Endodermal cell (in vitro differentiated cells): Measurements from ENCODE around the gene NEK10. TPM values are rescaled to one million over a fixed set of nuclear protein-coding genes. Genes with fewer than 3 reads are reported as not detected.

Source experiments
- DNase-seq: peaks from one replicate; pipeline ENCODE4 v3.0.0-alpha.2; 2017
- H3K27ac ChIP-seq: 2 replicates; pipeline ENCODE4 v1.5.1; 2013; ENCODE audit warnings: mild to moderate bottlenecking, low read depth, low read length, moderate library complexity
- H3K27me3 ChIP-seq: 2 replicates; pipeline ENCODE4 v1.6.1; 2013; ENCODE audit warnings: mild to moderate bottlenecking, low read length, moderate library complexity; ENCODE audit not compliant: insufficient read depth, control insufficient read depth, poor library complexity, severe bottlenecking
- H3K36me3 ChIP-seq: 2 replicates; pipeline ENCODE4 v1.7.0; 2013; ENCODE audit warnings: mild to moderate bottlenecking, low read length, moderate library complexity; ENCODE audit not compliant: control insufficient read depth, insufficient read depth
- H3K4me1 ChIP-seq: one replicate; pipeline ENCODE4 v1.7.0; 2013; ENCODE audit warnings: low read length; ENCODE audit not compliant: control insufficient read depth, insufficient read depth
- H3K4me3 ChIP-seq: 2 replicates; pipeline ENCODE4 v1.5.1; 2013; ENCODE audit warnings: mild to moderate bottlenecking, low read length, moderate library complexity
- H3K9ac ChIP-seq: 2 replicates; pipeline ENCODE4 v1.6.1; 2013; ENCODE audit warnings: mild to moderate bottlenecking, low read length, moderate library complexity; ENCODE audit not compliant: poor library complexity, severe bottlenecking; ENCODE audit errors: extremely low read depth
- H3K9me3 ChIP-seq: 2 replicates; pipeline ENCODE4 v1.6.1; 2013; ENCODE audit warnings: mild to moderate bottlenecking, low read length, moderate library complexity; ENCODE audit not compliant: control insufficient read depth
- H3K27ac Mint-ChIP-seq: 2 replicates; pipeline ENCODE4 v1.8.0; 2020; ENCODE audit warnings: mixed read lengths
- H3K27me3 Mint-ChIP-seq: 2 replicates; pipeline ENCODE4 v1.8.0; 2021; ENCODE audit warnings: mild to moderate bottlenecking, mixed read lengths; ENCODE audit not compliant: insufficient read depth
- H3K36me3 Mint-ChIP-seq: 2 replicates; pipeline ENCODE4 v1.8.0; 2020; ENCODE audit warnings: low read depth, mixed read lengths
- H3K4me1 Mint-ChIP-seq: 2 replicates; pipeline ENCODE4 v1.8.0; 2020; ENCODE audit warnings: mixed read lengths
- H3K4me3 Mint-ChIP-seq: 2 replicates; pipeline ENCODE4 v1.8.0; 2020; ENCODE audit warnings: mild to moderate bottlenecking, moderate library complexity, mixed read lengths
- H3K9me3 Mint-ChIP-seq: 2 replicates; pipeline ENCODE4 v1.8.0; 2020; ENCODE audit warnings: mild to moderate bottlenecking, mixed read lengths
- WGBS, 2 experiments: methylation state at CpG; one replicate each; pipeline versions ENCODE4 v1.1.5 to v1.1.7; 2013; ENCODE audit warnings: missing lambda C conversion rate in 2 of 2, mixed read lengths in 1 of 2; ENCODE audit not compliant: insufficient coverage in 1 of 2, insufficient read length in 1 of 2; 5-methylcytosine and 5-hydroxymethylcytosine counted together
- total RNA-seq, 2 donors: library from RNA; stranded (reverse); fragmentation: NEBNext Ultra II Directional in 1 of 2; extraction: Animal tissue kit (Norgen Biotek cat#: 25700) in 1 of 2; gene quantifications; 2 replicates in 1 of 2; 3 replicates in 1 of 2; pipeline ENCODE4 v1.2.1, GENCODE V29; 2021
- TF ChIP-seq, protein P1 (sequence below): fragments of 200-600 bp; sonication (generic); conservative IDR thresholded peaks from 2 replicates; pipeline ENCODE4 v1.5.0; 2021; ENCODE audit warnings: antibody characterized with exemption, mild to moderate bottlenecking

NEK10 gene
- total RNA-seq, 2 donors from 2014 or later, result 1.3 to 2.4 TPM

DNA sequence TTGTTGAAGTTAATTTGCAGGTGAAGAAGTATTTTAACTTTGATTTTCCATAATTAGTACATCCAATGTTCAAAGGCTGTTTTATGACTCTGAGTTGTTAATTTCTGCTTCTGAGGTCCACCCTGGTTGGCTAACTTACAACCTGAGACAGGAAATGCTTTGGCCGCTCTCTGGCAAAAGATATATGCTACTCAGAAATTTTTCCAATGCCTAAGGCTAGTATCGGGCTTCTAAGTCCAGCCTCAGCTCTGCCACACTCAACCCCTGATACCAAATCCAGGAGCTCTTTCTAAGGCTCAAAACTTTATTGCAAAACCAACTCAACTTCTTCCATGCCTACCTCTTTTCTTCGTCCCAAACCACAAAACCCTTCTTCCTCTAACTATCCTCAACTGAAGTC is 192.9 kb downstream of the NEK10 start:
- H3K36me3 ChIP-seq, result no peaks in the 10 kb centered on the region
- no peaks in the 10 kb centered on the region for H3K27me3 Mint-ChIP-seq
- no peak overlapping the region for H3K4me3 ChIP-seq
- no peaks in the 10 kb centered on the region for H3K4me1 ChIP-seq
- H3K9ac ChIP-seq, result no peak overlapping the region
- no peaks in the 10 kb centered on the region for H3K9me3 ChIP-seq
- no peak overlapping the region for H3K4me3 Mint-ChIP-seq
- H3K27me3 ChIP-seq, result no peaks in the 10 kb centered on the region
- H3K27ac ChIP-seq, result no peak overlapping the region
- TF ChIP-seq, protein P1, sequence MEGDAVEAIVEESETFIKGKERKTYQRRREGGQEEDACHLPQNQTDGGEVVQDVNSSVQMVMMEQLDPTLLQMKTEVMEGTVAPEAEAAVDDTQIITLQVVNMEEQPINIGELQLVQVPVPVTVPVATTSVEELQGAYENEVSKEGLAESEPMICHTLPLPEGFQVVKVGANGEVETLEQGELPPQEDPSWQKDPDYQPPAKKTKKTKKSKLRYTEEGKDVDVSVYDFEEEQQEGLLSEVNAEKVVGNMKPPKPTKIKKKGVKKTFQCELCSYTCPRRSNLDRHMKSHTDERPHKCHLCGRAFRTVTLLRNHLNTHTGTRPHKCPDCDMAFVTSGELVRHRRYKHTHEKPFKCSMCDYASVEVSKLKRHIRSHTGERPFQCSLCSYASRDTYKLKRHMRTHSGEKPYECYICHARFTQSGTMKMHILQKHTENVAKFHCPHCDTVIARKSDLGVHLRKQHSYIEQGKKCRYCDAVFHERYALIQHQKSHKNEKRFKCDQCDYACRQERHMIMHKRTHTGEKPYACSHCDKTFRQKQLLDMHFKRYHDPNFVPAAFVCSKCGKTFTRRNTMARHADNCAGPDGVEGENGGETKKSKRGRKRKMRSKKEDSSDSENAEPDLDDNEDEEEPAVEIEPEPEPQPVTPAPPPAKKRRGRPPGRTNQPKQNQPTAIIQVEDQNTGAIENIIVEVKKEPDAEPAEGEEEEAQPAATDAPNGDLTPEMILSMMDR, result no peak
- WGBS, 2 experiments, result 93 to 100% methylated on average over 3 of the region's 3 CpGs
- H3K9me3 Mint-ChIP-seq, result no peaks in the 10 kb centered on the region
- H3K27ac Mint-ChIP-seq, result no peak overlapping the region
- no peak for DNase-seq
- H3K4me1 Mint-ChIP-seq, result no peaks in the 10 kb centered on the region
- H3K36me3 Mint-ChIP-seq, result no peaks in the 10 kb centered on the region

DNA sequence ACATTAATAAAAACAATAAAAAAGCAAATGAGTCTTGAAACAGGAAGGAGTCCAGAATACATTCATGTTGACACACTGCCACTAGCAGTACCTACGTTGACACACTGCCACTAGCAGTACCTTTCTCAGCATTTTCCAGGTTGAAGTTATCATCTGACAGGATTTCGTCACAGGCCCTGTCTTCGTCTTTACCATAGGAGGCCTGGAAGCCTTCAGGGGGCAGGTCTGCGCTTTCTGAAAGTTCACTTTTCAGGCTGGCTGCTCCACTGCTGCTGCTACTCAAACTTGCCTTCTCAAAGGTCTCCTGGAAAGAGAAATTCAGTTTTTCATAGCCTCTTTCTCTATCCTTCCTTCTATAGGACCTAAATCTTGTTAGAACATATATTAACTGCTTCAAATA is 194.7 kb downstream of the NEK10 start:
- Histone ChIP-seq H3K4me1 (no peaks in the 10 kb centered on the region), H3K9ac (no peak overlapping the region), H3K4me3 (no peak overlapping the region), H3K36me3 (no peaks in the 10 kb centered on the region), H3K9me3 (no peaks in the 10 kb centered on the region), H3K27ac (no peak overlapping the region), H3K27me3 (no peaks in the 10 kb centered on the region)
- peak; percentile 54 for DNase-seq
- Mint-ChIP-seq H3K27ac (no peak overlapping the region), H3K9me3 (no peaks in the 10 kb centered on the region), H3K4me3 (no peak overlapping the region), H3K36me3 (no peaks in the 10 kb centered on the region), H3K27me3 (no peaks in the 10 kb centered on the region), H3K4me1 (no peaks in the 10 kb centered on the region)
- 85 to 92% methylated on average over 4 of the region's 4 CpGs for WGBS, 2 experiments
- TF ChIP-seq, protein P1, result peak; percentile 38

DNA sequence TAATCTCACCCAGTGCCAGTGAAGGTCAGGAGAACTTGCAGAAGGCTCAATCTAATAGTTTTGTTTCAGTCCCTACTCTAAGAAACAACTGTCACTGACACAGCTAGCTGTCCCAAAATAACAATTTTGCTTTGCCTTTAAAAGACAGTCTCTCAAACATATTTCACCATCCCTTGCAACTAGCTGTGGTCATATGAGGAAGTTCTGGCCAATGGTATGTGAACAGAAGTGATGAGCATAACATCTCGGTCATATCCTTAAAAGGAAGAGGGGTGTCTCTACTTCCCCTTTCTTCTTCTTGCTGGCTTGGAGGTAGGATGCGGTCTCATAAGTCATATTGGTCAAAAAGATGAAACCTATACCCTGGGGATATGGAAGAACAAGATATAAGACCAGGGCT is 198.1 kb downstream of the NEK10 start:
- no peaks in the 10 kb centered on the region for H3K36me3 ChIP-seq
- no peaks in the 10 kb centered on the region for H3K36me3 Mint-ChIP-seq
- H3K9ac ChIP-seq, result no peak overlapping the region
- no peak overlapping the region for H3K27ac ChIP-seq
- H3K9me3 Mint-ChIP-seq, result no peaks in the 10 kb centered on the region
- DNase-seq, result no peak
- no peaks in the 10 kb centered on the region for H3K4me1 Mint-ChIP-seq
- WGBS, 2 experiments, result 93% methylated on average over 2 of the region's 2 CpGs; no CpG with 5 or more reads in 1 of the 2 experiments
- TF ChIP-seq, protein P1, result no peak
- H3K27me3 Mint-ChIP-seq, result no peaks in the 10 kb centered on the region
- H3K4me3 ChIP-seq, result no peak overlapping the region
- H3K27me3 ChIP-seq, result no peaks in the 10 kb centered on the region
- H3K9me3 ChIP-seq, result no peaks in the 10 kb centered on the region
- H3K4me1 ChIP-seq, result no peaks in the 10 kb centered on the region
- H3K4me3 Mint-ChIP-seq, result no peak overlapping the region
- H3K27ac Mint-ChIP-seq, result no peak overlapping the region
